Parathyroid adenoma (tissue), 2 donors: ENCODE results near the gene ZNF350.

Experiments
- H2AFZ ChIP-seq: fragments of 300-600 bp; sonication (generic); one replicate; pipeline ENCODE4 v1.7.0; 2017; ENCODE audit warnings: antibody characterized with exemption, mild to moderate bottlenecking
- H3K27ac ChIP-seq: fragments of 300-600 bp; sonication (generic); one replicate; pipeline ENCODE4 v1.7.0; 2017
- H3K27me3 ChIP-seq: fragments of 300-600 bp; sonication (generic); one replicate; pipeline ENCODE4 v1.7.0; 2017; ENCODE audit warnings: low read length; ENCODE audit not compliant: control insufficient read depth, insufficient read depth
- H3K36me3 ChIP-seq: fragments of 300-600 bp; sonication (generic); one replicate; pipeline ENCODE4 v1.7.0; 2017; ENCODE audit warnings: low read length; ENCODE audit not compliant: control insufficient read depth, insufficient read depth
- H3K4me1 ChIP-seq: fragments of 300-600 bp; sonication (generic); one replicate; pipeline ENCODE4 v1.7.0; 2017; ENCODE audit warnings: control low read depth
- H3K4me2 ChIP-seq: fragments of 300-600 bp; sonication (generic); one replicate; pipeline ENCODE4 v1.7.0; 2017; ENCODE audit warnings: low read length
- H3K4me3 ChIP-seq: fragments of 300-600 bp; sonication (generic); one replicate; pipeline ENCODE4 v1.7.0; 2017; ENCODE audit warnings: low read depth, low read length
- H3K79me2 ChIP-seq: fragments of 300-600 bp; sonication (generic); one replicate; pipeline ENCODE4 v1.7.0; 2017; ENCODE audit warnings: control low read depth
- H3K9ac ChIP-seq: fragments of 300-600 bp; sonication (generic); one replicate; pipeline ENCODE4 v1.7.0; 2017; ENCODE audit warnings: mild to moderate bottlenecking
- H3K9me3 ChIP-seq: fragments of 300-600 bp; sonication (generic); one replicate; pipeline ENCODE4 v1.7.0; 2017; ENCODE audit warnings: low read length; ENCODE audit not compliant: control insufficient read depth
- TF ChIP-seq, protein P1 (sequence below): fragments of 300-600 bp; sonication (generic); IDR thresholded peaks from one replicate; pipeline ENCODE4 v1.7.0; 2017; ENCODE audit warnings: antibody characterized with exemption, mild to moderate bottlenecking
- donor health status: primary hyperparathyroidism.

Gene ZNF350

DNA sequence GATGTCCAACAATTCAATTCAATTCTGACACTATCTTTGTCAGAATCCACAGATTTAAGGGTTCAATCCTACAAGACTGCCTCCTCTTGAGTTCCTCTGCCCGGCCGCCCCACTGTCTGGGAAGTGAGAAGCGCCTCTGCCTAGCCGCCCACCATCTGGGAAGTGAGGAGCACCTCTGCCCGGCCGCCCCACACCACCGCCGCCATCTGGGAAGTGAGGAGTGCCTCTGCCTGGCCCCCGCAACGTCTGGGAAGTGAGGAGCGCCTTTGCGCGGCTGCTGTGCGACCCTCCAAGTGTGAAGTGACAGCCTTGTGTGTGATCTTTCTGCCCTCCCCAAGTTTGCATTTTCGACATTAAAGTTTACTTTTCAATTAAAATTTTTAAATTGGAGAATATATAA is 35.6 kb upstream of the ZNF350 start:
- H3K4me1 ChIP-seq: no peaks in the 10 kb centered on the region
- no peak overlapping the region for H3K4me3 ChIP-seq
- no peaks in the 10 kb centered on the region for H3K27me3 ChIP-seq
- no peak overlapping the region for H3K9ac ChIP-seq
- H3K36me3 ChIP-seq: no peaks in the 10 kb centered on the region
- no peaks in the 10 kb centered on the region for H3K9me3 ChIP-seq
- TF ChIP-seq, protein P1, sequence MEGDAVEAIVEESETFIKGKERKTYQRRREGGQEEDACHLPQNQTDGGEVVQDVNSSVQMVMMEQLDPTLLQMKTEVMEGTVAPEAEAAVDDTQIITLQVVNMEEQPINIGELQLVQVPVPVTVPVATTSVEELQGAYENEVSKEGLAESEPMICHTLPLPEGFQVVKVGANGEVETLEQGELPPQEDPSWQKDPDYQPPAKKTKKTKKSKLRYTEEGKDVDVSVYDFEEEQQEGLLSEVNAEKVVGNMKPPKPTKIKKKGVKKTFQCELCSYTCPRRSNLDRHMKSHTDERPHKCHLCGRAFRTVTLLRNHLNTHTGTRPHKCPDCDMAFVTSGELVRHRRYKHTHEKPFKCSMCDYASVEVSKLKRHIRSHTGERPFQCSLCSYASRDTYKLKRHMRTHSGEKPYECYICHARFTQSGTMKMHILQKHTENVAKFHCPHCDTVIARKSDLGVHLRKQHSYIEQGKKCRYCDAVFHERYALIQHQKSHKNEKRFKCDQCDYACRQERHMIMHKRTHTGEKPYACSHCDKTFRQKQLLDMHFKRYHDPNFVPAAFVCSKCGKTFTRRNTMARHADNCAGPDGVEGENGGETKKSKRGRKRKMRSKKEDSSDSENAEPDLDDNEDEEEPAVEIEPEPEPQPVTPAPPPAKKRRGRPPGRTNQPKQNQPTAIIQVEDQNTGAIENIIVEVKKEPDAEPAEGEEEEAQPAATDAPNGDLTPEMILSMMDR: no peak
- no peak overlapping the region for H3K27ac ChIP-seq
- H3K79me2 ChIP-seq: no peaks in the 10 kb centered on the region
- no peak overlapping the region for H2AFZ ChIP-seq
- H3K4me2 ChIP-seq: no peak overlapping the region

DNA sequence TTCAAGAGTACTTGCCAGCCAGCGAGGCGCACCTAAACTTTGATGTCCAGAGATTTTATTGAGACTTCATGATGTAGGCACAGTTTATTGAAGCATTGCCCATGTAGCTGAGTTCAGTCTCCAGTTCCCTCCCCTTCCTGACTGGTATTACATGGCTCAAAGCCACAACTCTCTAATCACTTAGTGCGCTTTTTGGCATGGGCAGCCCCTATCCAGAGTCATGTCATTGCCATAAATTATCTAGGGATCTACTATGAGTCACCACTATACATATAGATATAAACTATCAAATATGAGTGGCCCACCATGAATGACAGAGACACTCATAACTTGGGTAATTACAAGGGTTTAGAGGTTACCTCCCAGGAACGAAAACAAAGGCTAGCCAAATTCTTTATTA is 33.9 kb upstream of the ZNF350 start:
- Histone ChIP-seq H3K9ac (no peak overlapping the region), H2AFZ (no peak overlapping the region), H3K4me2 (no peak overlapping the region), H3K79me2 (no peaks in the 10 kb centered on the region), H3K27ac (no peak overlapping the region), H3K36me3 (no peaks in the 10 kb centered on the region), H3K27me3 (no peaks in the 10 kb centered on the region), H3K9me3 (no peaks in the 10 kb centered on the region), H3K4me3 (no peak overlapping the region), H3K4me1 (no peaks in the 10 kb centered on the region)
- TF ChIP-seq, protein P1: no peak

DNA sequence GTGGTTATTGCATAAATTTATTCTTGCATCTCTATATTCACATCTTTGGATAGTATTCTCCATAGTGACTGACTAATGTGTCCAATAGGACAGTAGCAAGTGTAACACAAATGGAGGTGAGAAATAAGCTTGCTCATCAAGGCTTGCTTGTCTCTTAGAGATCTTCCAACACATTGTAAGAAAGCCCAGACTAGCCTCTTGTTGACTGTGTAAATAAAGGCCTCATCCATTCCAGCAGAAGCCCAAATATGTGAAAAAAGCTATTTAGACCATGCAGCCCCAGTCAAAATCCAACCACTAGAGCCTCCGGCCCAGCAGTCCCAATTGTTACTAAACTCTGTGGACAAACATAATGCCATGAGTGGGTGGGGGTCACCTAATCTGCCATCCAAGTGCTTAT is 24.0 kb upstream of the ZNF350 start:
- H3K79me2 ChIP-seq: peaks cover 10% of the 10 kb centered on the region

DNA sequence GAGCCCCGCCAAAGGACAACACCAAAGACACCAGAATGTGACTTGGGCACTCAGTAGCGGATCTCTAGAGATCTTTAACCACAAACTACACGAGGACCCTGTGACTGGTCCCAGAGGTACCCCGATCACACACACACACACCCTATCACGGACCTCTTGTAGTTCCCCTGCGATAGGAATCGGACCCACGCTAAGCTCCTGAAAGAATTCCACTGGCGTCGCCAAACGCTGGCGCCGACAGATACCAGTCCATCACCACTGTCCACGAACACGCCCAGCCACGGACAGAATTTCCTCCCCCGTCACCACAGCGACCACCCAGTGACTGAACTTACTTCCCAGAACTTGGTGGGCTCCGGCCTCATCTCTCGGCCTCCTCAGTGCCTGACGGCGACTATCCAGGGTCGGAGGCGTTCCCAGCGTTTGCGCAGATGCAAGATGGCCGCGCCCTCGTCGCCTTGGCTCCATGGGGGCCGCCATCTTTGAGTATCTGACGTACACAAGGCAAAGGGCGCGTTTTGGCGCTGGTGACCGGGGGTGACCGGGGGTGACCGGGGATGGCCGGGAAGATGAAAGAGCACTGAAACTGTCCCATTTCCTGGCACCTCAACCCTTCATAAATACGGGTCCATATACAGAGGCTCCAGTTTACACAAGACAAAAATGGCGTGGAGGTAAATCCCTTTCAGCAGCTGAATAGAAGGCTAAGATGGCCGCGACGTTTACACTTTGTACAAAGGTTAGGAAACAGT is 21.3 kb upstream of the ZNF350 start, which contains the start of gene ZNF615:
Gene ZNF615 (minus strand): TSS at position 406 of the 752 bp plus-strand sequence. CDS start 4,500 bp downstream, outside the sequence.
- no peaks in the 10 kb centered on the region for H3K9me3 ChIP-seq
- peak within 1 kb of the TSS; percentile 85 for H3K4me2 ChIP-seq
- H3K79me2 ChIP-seq: peaks cover 23% of the 10 kb centered on the region
- H3K9ac ChIP-seq: peak within 1 kb of the TSS; percentile 80
- no peaks in the 10 kb centered on the region for H3K36me3 ChIP-seq
- no peaks in the 10 kb centered on the region for H3K4me1 ChIP-seq
- peak within 1 kb of the TSS; percentile 86 for H3K4me3 ChIP-seq
- TF ChIP-seq, protein P1: no peak
- peak within 1 kb of the TSS; percentile 100 for H2AFZ ChIP-seq
- peak within 1 kb of the TSS; percentile 94 for H3K27ac ChIP-seq
- no peaks in the 10 kb centered on the region for H3K27me3 ChIP-seq

More for the DNA sequence above, 24.0 kb upstream of the ZNF350 start:
- Histone ChIP-seq H3K4me2 (no peak overlapping the region), H3K9me3 (no peaks in the 10 kb centered on the region), H3K27ac (no peak overlapping the region), H3K4me1 (no peaks in the 10 kb centered on the region), H2AFZ (no peak overlapping the region), H3K36me3 (no peaks in the 10 kb centered on the region), H3K4me3 (no peak overlapping the region), H3K9ac (no peak overlapping the region), H3K27me3 (no peaks in the 10 kb centered on the region)
- TF ChIP-seq, protein P1: no peak

DNA sequence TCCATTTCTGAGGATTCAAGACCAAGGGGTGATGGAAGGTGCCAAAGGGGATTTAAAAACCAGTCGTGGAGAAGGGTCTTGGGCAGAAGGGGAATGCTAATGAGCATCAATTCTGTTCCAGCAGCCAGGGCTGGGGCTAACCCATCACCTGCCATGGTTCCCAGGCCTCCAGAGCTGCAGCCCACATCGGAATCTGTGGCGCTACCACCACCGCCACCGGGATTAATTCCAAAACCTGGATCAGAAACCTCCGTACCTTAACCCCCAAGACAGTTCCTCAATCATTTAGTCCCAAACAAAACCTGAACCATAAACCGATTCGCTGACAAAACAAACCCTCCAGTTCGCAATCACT is 20.8 kb upstream of the ZNF350 start:
- TF ChIP-seq, protein P1: no peak
- Histone ChIP-seq H3K4me2 (peak overlapping the region; percentile 85), H3K27ac (peak overlapping the region; percentile 94)

More for the DNA sequence above, 20.8 kb upstream of the ZNF350 start:
- no peaks in the 10 kb centered on the region for H3K9me3 ChIP-seq
- peaks cover 23% of the 10 kb centered on the region for H3K79me2 ChIP-seq
- H3K4me3 ChIP-seq: peak overlapping the region; percentile 86
- peak overlapping the region; percentile 80 for H3K9ac ChIP-seq
- no peaks in the 10 kb centered on the region for H3K4me1 ChIP-seq
- H3K27me3 ChIP-seq: no peaks in the 10 kb centered on the region
- no peaks in the 10 kb centered on the region for H3K36me3 ChIP-seq
- H2AFZ ChIP-seq: peak overlapping the region; percentile 100
